HUES64 (cell line): Measurements from ENCODE around the gene NAALADL2. TPM values are rescaled to one million over a fixed set of nuclear protein-coding genes. Genes with fewer than 3 reads are reported as not detected.

Experiments used
- H3K27ac ChIP-seq: 2 replicates; pipeline ENCODE4 v1.7.0; 2013; ENCODE audit warnings: low read depth, low read length, inconsistent platforms
- H3K27me3 ChIP-seq: 2 replicates; pipeline ENCODE4 v1.6.1; 2013; ENCODE audit warnings: mild to moderate bottlenecking, low read length; ENCODE audit not compliant: insufficient read depth
- H3K36me3 ChIP-seq: 2 replicates; pipeline ENCODE4 v1.6.1; 2013; ENCODE audit warnings: mild to moderate bottlenecking, low read length; ENCODE audit not compliant: insufficient read depth
- H3K4me1 ChIP-seq: 2 replicates; pipeline ENCODE4 v1.6.1; 2013; ENCODE audit warnings: mild to moderate bottlenecking, low read length, moderate library complexity; ENCODE audit not compliant: insufficient read depth
- H3K4me3 ChIP-seq: 2 replicates; pipeline ENCODE4 v1.5.1; 2013; ENCODE audit warnings: mild to moderate bottlenecking, low read length, moderate library complexity
- H3K9ac ChIP-seq: 2 replicates; pipeline ENCODE4 v1.6.1; 2013; ENCODE audit warnings: mild to moderate bottlenecking, low read depth, low read length
- H3K9me3 ChIP-seq: 2 replicates; pipeline ENCODE4 v1.6.1; 2013; ENCODE audit warnings: low read depth, low read length; ENCODE audit not compliant: insufficient read depth
- WGBS: fragments of 150-250, 120-280 bp; methylation state at CpG from one replicate; pipeline ENCODE4 v1.1.7; 2013; ENCODE audit warnings: missing lambda C conversion rate; 5-methylcytosine and 5-hydroxymethylcytosine counted together
- polyA plus RNA-seq, 2 experiments: library from polyadenylated mRNA; stranded (reverse); fragments of 50-300 nt; gene quantifications; one replicate each; pipeline ENCODE4 v1.2.3, GENCODE V29; 2013

The NAALADL2 gene
- 0.55 TPM for polyA plus RNA-seq (2013, experiment 1 of 2)
- 1.4 TPM for polyA plus RNA-seq (2013, experiment 2 of 2)

GRCh38 chr3:174859114-174859735 lies at the start of gene NAALADL2:
Gene NAALADL2 (plus strand): TSS chr3:174859334.
- no peaks in the 10 kb centered on the region for H3K9me3 ChIP-seq
- 81% methylated on average over 4 of the region's 5 CpGs for WGBS

GRCh38 chr3:174810254-174810653 lies 48.9 kb upstream of the NAALADL2 start:
- Histone ChIP-seq H3K4me3 (no peak overlapping the region), H3K27ac (no peak overlapping the region), H3K4me1 (no peaks in the 10 kb centered on the region), H3K9ac (no peak overlapping the region), H3K27me3 (no peaks in the 10 kb centered on the region), H3K36me3 (no peaks in the 10 kb centered on the region), H3K9me3 (no peaks in the 10 kb centered on the region)

More at GRCh38 chr3:174859114-174859735, at the start of gene NAALADL2:
- Histone ChIP-seq H3K27ac (no peak within 1 kb of the TSS), H3K9ac (peak within 1 kb of the TSS; percentile 24; the same call in 1 of the 2 replicates), H3K4me3 (no peak within 1 kb of the TSS), H3K4me1 (peaks cover 18% of the 10 kb centered on the region), H3K36me3 (no peaks in the 10 kb centered on the region), H3K27me3 (no peaks in the 10 kb centered on the region)

GRCh38 chr3:174812172-174812862 lies 46.8 kb upstream of the NAALADL2 start:
- Histone ChIP-seq H3K27ac (no peak overlapping the region), H3K4me1 (no peaks in the 10 kb centered on the region), H3K36me3 (no peaks in the 10 kb centered on the region), H3K9me3 (no peaks in the 10 kb centered on the region), H3K27me3 (no peaks in the 10 kb centered on the region), H3K9ac (no peak overlapping the region), H3K4me3 (no peak overlapping the region)
- WGBS = 100% methylated on average over 2 of the region's 4 CpGs

- H3K4me3 ChIP-seq = no peak overlapping the region
- no peaks in the 10 kb centered on the region for H3K4me1 ChIP-seq
- H3K27ac ChIP-seq = no peak overlapping the region
- WGBS = 75% methylated on average over 1 of the region's 1 CpG
- no peak overlapping the region for H3K9ac ChIP-seq
- no peaks in the 10 kb centered on the region for H3K27me3 ChIP-seq
- no peaks in the 10 kb centered on the region for H3K36me3 ChIP-seq
- H3K9me3 ChIP-seq = no peaks in the 10 kb centered on the region
Observed at GRCh38 chr3:174815750-174816149, 43.4 kb upstream of the NAALADL2 start.

- H3K36me3 ChIP-seq = no peaks in the 10 kb centered on the region
- no peak overlapping the region for H3K4me3 ChIP-seq
- WGBS = 100% methylated on average over 1 of the region's 1 CpG
- no peak overlapping the region for H3K9ac ChIP-seq
- no peak overlapping the region for H3K27ac ChIP-seq
- no peaks in the 10 kb centered on the region for H3K27me3 ChIP-seq
- H3K4me1 ChIP-seq = no peaks in the 10 kb centered on the region
- H3K9me3 ChIP-seq = no peaks in the 10 kb centered on the region
Observed at GRCh38 chr3:174820885-174821284, 38.2 kb upstream of the NAALADL2 start.

- Histone ChIP-seq H3K4me1 (no peaks in the 10 kb centered on the region), H3K9ac (no peak overlapping the region), H3K27me3 (no peaks in the 10 kb centered on the region), H3K27ac (no peak overlapping the region), H3K36me3 (no peaks in the 10 kb centered on the region), H3K4me3 (no peak overlapping the region), H3K9me3 (no peaks in the 10 kb centered on the region)
Observed at GRCh38 chr3:174821477-174821876, 37.7 kb upstream of the NAALADL2 start.

GRCh38 chr3:174822320-174822719 lies 36.8 kb upstream of the NAALADL2 start:
- H3K9me3 ChIP-seq = no peaks in the 10 kb centered on the region
- H3K27ac ChIP-seq = no peak overlapping the region
- no peaks in the 10 kb centered on the region for H3K4me1 ChIP-seq
- H3K9ac ChIP-seq = no peak overlapping the region
- WGBS = 96% methylated on average over 2 of the region's 2 CpGs
- no peaks in the 10 kb centered on the region for H3K36me3 ChIP-seq
- no peak overlapping the region for H3K4me3 ChIP-seq
- H3K27me3 ChIP-seq = no peaks in the 10 kb centered on the region

- H3K4me3 ChIP-seq = no peak overlapping the region
- no peak overlapping the region for H3K27ac ChIP-seq
- H3K36me3 ChIP-seq = no peaks in the 10 kb centered on the region
- no peaks in the 10 kb centered on the region for H3K27me3 ChIP-seq
- H3K9ac ChIP-seq = no peak overlapping the region
- no peaks in the 10 kb centered on the region for H3K9me3 ChIP-seq
- no peaks in the 10 kb centered on the region for H3K4me1 ChIP-seq
Observed at GRCh38 chr3:174826069-174826468, 33.1 kb upstream of the NAALADL2 start.

- Histone ChIP-seq H3K27me3 (no peaks in the 10 kb centered on the region), H3K4me1 (peaks cover 21% of the 10 kb centered on the region), H3K4me3 (no peak overlapping the region), H3K9me3 (no peaks in the 10 kb centered on the region), H3K9ac (no peak overlapping the region), H3K27ac (no peak overlapping the region), H3K36me3 (no peaks in the 10 kb centered on the region)
- 61% methylated on average over 1 of the region's 1 CpG for WGBS
Observed at GRCh38 chr3:174844746-174845145, 14.4 kb upstream of the NAALADL2 start.

GRCh38 chr3:174846055-174846454 lies 13.1 kb upstream of the NAALADL2 start:
- H3K27ac ChIP-seq = no peak overlapping the region
- no peak overlapping the region for H3K9ac ChIP-seq
- H3K4me1 ChIP-seq = peaks cover 12% of the 10 kb centered on the region
- no peaks in the 10 kb centered on the region for H3K27me3 ChIP-seq
- H3K9me3 ChIP-seq = no peaks in the 10 kb centered on the region; the same call in 1 of the 2 replicates
- no CpG with 5 or more reads among the region's 1 CpG for whole genome bisulfite sequencing
- H3K36me3 ChIP-seq = no peaks in the 10 kb centered on the region
- H3K4me3 ChIP-seq = no peak overlapping the region

- Histone ChIP-seq H3K36me3 (no peaks in the 10 kb centered on the region), H3K27ac (no peak overlapping the region), H3K9ac (no peak overlapping the region), H3K4me1 (peaks cover 12% of the 10 kb centered on the region; the same call in 1 of the 2 replicates), H3K9me3 (no peaks in the 10 kb centered on the region; the same call in 1 of the 2 replicates), H3K27me3 (no peaks in the 10 kb centered on the region), H3K4me3 (no peak overlapping the region)
- WGBS = 96% methylated on average over 7 of the region's 7 CpGs
Observed at GRCh38 chr3:174854987-174855386, 4.1 kb upstream of the NAALADL2 start.
